Activated CD4-positive, alpha-beta T cell treated with anti-CD3 and anti-CD28 coated beads for 24 hours (primary cell): ENCODE results near the gene PNMA8C.
"Not testable (repeated sequence)": the region's sequence is repeated elsewhere in the genome, so short reads cannot be mapped to it uniquely, and the experiment has no call there.

ENCODE experiments used
- DNase-seq, 2 donors: peaks; one replicate each; pipeline ENCODE4 v3.0.0-alpha.2; 2020; ENCODE audit warnings: low read depth in 2 of 2

PNMA8C gene

DNA sequence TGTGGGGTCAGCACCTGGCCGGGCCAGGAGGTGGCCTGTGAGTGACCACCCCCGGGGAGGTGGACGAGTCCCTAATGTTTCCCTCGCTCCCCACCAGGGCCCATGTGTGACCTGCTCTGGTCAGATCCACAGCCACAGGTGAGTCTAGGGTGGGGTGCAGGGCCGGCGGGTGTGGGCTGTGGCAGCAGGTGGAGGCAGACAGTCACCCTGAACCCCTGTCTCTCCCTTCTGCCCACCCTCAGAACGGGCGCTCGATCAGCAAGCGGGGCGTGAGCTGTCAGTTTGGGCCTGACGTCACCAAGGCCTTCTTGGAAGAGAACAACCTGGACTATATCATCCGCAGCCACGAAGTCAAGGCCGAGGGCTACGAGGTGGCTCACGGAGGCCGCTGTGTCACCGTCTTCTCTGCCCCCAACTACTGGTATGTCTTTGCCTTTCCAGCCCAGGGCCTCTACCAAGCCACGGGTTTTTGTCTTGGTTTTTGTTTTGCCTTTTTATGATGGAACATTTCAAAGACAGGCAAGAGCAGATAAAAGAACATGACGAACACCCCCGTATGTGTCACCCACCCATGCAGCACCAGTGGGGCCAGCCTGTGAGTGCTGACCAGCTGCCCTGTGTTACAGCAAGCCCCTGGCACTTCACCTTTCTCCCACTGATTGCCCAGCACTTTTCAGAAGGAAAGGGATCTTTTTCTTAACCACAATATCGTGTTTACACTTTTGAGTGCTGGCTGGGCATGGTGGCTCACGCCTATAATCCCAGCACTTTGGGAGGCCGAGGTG is 40.2 kb downstream of the PNMA8C start:
- DNase-seq = no peak

DNA sequence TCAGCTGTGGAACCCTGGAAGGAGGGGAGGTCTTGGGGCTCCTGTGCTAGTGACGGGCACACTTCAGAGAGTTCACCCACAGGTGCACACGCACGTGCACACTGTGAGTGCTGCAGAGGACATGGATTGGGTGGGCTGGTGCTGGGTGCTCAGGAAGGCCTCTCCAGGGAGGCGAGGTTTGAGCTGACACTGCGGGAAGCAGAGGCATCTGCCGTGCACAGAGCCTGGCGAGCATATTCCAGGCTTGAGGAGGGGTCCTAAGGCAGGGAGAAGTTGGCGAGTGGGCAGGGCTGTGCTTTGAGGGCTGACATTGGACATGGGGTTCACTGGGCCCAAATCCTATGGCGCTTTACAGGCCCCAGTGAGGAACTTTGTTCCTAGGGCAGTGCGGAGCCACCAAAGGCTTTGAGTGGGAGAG is 41.0 kb downstream of the PNMA8C start:
- no peak for DNase-seq

DNA sequence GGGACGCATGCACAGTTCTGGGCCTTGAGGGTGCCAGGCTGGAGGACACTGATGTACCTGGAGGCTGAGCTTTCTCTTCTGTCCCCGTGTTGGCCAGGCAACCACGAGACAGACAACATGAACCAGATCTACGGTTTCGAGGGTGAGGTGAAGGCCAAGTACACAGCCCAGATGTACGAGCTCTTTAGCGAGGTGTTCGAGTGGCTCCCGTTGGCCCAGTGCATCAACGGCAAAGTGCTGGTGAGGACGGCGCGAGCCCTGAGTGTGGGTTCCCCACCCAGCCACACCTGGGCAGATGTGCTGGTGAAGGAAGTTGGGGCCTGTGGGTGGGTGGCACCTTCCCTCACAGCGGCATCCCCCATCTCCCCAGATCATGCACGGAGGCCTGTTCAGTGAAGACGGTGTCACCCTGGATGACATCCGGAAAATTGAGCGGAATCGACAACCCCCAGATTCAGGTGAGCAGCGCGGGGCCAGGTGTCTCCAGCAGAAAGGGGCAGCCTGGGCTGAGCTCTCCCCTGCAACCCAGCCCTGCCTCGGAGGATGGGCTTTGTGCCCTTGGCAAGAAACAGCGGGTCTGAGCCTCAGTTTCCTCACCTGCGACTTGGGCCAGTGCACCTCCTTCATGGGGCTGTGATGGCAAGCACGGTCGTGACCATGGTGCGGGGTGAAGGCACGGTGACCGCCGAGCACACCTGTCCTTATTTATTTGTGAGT is 41.6 kb downstream of the PNMA8C start:
- no peak for DNase-seq

DNA sequence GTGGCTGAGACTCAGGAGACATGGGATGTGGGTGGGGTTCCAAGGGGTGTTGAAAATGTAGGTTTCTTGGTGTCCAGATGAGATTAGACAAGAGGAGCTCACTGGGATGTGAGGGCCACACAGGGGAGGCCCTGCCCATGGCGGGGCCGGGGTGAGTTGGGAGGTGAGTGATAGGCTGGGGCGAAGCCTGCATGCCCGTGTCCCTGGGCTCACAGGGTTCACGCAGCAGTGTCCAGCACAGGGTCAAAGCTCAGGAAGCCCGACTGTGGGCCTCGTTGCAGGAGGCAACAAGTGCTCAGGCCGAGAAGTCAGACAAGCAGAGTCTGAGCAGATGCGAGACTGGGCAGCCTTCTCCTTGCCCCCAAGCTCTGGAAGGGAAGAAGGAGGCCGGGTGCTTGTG is 42.6 kb downstream of the PNMA8C start:
- no peak for DNase-seq

DNA sequence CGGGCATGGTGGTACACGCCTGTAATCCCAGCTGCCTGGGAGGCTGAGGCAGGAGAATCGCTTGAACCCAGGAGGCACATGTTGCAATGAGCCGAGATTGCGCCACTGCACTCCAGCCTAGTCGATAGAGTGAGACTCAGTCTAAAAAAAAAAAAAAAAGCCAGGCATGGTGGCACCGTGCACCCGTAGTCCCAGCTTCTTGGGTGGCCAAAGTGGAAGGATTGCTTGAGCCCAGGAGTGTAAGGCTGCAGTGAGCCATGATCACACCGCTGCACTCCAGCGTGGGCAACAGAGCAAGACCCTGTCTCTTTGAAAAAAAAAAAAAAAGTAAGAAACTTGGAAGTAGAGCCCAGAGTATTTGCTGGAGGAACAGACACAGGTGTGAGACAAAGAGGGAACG is 43.1 kb downstream of the PNMA8C start:
- DNase-seq = no peak

DNA sequence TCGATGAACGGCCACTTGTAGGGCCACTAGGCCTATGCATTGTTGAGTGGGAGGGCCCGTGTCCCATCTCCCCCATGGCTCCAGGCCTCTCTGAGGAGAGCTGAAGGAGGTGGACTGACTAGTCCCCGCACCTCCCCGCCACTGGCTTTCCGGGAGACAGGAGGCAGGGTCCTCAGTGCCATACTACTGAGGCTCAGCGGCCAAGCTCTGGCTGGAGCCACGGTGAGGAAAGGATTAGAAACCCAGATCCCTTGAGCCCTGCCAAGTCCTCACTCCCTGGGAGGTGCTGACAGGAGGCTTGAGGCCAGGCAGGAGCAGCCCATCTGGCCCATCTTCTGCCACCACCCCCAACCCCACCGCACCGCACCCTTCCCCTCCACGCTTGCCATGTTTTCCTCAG is 44.3 kb downstream of the PNMA8C start:
- no peak for DNase-seq

DNA sequence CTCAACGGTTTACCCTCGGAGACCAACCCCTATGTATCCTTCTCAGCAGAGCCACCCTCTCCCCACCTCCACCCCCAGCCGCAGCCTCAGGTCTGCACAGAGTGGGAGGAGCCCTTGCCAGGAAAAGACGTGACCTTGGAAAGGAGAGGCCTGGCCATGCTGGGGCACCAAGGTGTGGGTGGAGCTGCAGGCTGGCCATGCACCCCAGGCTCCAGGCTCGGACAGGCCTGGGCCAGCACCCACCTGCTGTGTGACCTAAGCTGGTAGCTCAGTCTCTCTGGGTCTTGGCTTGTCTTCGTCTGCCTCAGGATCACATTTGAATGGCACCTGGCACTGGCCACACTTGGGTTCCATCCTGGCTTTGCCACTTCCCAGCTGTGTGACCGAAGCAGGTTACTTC is 44.9 kb downstream of the PNMA8C start:
- DNase-seq = no peak

DNA sequence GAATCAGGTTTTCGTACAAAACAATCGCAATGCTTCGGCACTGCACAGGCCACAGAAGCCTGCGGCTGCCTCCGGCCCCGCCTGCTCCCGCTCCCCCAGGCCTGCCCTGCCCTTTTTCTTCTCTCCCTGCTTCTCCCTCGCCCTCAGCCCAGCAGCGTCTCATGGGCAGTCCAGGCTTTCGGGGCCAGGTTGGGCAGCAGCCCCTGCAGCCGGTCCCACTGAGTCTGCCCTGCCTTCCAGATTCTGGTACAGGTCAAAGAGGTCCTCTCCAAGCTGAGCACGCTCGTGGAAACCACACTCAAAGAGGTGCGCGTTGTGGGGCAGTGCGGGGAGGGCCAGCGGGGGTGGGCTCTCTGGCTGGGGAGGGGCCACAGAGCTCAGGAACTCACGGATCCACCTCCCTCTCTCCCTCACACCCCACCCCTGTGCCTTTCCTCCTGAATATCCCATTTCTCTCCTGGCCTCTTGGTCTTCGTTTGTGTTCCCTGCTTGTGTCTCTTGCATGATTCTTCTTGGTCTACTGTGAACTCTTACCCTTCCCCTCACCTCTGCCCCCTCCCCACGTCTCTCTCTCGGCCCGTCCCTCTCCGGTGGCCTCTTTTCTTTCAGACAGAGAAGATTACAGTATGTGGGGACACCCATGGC is 45.4 kb downstream of the PNMA8C start:
- no peak for DNase-seq

DNA sequence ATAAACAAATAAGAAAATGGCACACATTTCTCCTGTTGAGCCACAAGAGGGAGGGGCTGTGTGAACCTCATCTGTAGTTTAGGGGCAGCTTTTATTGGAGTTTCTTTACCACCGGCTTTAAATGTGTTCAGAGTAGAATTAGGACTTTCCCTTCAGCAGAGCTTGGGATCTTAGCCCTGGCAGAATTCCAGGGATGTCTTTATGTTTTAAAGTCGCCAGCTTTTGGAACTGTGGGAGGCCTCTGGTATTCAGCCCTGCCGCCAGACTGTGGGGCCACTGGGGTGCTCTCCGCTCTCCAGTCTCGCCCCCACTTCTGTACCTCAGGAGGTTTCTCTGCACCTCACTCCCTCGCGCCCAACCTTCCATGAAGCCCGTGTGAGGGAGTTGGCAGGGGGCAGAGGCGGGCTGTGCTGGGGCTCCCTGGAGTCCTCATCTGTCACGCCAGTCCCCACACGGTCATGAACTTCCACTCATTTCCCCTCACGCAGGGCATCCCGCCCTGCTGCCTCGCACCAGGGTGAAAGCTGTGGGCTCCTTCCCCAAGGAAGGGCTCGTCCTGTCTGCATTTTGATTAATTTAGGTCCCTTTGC is 46.9 kb downstream of the PNMA8C start:
- DNase-seq = no peak

DNA sequence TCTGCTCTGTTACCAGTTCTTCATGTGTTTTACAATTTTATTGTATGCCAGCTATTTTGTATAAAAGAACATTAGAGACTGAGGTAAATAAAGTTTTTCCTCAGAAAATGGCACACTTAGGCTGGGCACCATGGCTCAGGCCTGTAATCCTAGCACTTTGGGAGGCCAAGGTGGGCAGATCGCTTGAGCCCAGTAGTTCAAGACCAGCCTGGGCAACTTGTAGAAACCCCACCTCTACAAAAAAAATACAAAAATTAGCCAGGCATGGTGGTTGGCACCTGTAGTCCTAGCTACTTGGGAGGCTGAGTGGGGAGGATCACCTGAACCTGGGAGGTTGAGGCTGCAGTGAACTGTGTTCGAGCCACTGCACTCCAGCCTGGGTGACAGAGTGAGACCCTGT is 47.4 kb downstream of the PNMA8C start:
- DNase-seq = no peak

DNA sequence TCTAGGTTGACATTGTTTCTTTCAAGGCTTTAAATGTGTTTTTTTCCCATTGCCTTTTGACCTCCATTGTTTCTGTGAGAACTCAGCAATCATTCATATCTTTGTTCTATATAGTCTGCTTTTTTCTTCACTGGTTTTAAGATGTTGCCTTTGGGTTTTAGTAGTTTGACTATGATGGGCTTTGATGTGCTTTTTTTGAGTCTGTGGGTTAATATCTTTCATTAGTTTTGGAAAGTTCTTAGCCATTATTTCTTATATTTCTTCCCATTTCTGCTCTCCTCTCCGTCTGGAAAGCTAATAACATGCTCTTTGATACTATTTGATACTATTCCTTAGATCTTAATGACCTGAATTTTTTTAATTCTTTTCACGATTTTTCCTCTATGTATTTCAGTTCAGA is 48.0 kb downstream of the PNMA8C start:
- DNase-seq = no peak

DNA sequence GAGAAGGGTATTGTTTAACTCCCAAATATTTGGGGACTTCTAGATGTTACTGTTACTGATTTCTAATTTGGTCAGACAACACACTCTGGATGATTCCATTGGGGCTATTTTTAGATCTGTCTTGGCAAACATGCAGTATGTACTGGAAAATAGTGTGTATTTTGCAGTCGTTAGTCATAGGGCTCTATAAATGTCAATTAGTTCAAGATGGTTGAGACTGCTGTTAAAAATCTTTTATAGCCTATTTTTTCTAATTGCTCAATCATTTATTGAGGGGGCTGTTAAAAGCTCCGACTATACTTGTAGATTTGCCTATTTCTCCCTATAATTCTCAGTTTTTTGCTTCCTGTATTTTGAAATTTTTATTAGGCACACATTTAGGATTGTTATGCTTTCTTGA is 50.5 kb downstream of the PNMA8C start:
- no peak for DNase-seq

DNA sequence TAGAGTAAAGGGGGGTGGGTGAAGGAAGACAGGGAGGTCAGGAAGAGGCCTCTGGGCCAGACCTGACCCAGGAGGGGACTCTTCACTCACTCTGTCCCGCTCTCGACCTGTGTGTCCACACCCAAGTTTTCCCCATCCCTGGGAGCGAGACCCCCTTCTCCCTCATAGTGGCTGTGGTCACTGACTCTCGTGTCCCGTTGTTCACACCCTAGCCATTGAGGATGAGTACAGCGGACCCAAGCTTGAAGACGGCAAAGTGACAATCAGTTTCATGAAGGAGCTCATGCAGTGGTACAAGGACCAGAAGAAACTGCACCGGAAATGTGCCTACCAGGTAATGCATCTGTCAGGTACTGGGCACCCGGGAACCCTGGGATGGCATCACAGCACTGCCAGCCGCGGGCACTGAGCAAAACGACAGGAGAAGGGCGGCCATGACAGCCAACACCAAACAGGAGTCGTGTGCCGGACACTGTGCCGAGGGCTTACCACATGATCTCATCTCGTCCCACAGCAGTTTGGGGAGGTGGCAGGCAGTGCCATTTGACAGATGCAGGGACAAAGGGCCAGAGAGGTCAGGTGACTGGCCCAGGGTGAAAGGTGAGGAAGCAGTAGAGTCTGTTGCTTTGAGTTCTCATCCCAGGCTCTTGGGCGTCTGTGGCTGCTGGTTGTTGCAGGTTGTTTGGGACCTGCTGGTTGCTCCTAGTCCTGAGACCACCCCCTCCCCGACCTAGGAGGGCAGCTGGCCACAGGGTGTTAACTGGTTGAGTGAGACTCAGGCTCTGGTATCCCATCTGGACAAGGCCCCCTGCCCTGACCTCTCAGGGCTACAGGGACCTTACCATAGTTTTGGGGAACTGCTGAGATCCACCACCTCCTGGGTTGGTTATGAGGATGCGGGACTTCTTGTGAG is 52.2 kb downstream of the PNMA8C start:
- DNase-seq = no peak

DNA sequence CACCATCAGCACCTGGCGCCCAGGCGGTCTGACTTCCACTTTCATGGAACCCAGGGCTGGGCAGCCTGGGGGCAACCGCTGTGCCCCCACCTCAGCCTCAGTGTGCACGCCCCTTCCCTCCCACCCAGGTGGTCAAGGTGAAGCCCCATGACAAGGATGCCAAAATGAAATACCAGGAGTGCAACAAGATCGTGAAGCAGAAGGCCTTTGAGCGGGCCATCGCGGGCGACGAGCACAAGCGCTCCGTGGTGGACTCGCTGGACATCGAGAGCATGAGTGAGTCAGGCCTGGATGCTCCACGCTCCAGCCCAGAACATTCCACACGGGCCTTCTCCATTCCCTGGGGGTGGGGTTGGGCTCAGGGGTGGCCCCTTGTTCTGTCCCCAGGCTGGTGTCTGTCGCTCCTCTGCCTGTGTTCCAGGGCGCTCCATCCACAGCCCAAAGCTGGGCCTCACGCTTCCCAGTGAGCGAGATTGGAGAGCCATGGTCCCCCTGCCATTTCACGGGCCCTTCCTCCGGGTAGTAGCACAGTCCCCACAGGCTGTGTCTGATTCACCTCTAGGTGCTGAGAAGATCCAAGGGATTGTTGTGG is 53.2 kb downstream of the PNMA8C start:
- not testable (repeated sequence) for DNase-seq
